SH-SY5Y (cell line): ENCODE measurements around the gene TOM1.

Experiments used
- GATA2 ChIP-seq: IDR thresholded peaks from 2 replicates; pipeline ENCODE4 v1.6.1; 2011; ENCODE audit warnings: mild to moderate bottlenecking, low read depth, low read length
- GATA3 ChIP-seq: IDR thresholded peaks from 2 replicates; pipeline ENCODE4 v1.6.1; 2011; ENCODE audit warnings: low read depth, mild to moderate bottlenecking, low read length, moderate library complexity

The TOM1 gene

DNA sequence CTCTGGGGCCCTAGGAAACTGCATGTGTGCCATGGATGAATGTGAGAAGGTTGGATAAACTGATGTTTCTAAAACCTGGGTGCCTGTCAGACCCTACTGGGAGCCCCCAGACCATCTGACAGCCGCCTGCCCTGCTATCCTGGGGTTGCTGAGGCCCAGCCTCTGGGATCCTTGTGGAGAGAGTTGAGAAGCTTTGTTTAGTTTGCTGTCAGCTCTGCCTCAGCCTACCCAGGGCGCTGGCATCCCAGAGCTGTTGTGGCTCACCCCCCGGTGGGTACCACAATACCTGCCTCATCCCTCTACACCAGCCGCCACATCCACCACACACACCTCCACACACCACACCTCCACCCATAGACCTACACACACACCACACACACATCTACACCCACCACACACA, 42.7 kb downstream of the TOM1 start:
- TF ChIP-seq GATA2 = no peak
- TF ChIP-seq GATA3 = no peak

GRCh38 chr22:35343664-35344550, 44.2 kb downstream of the TOM1 start:
- TF ChIP-seq GATA3 (no peak), GATA2 (no peak)

DNA sequence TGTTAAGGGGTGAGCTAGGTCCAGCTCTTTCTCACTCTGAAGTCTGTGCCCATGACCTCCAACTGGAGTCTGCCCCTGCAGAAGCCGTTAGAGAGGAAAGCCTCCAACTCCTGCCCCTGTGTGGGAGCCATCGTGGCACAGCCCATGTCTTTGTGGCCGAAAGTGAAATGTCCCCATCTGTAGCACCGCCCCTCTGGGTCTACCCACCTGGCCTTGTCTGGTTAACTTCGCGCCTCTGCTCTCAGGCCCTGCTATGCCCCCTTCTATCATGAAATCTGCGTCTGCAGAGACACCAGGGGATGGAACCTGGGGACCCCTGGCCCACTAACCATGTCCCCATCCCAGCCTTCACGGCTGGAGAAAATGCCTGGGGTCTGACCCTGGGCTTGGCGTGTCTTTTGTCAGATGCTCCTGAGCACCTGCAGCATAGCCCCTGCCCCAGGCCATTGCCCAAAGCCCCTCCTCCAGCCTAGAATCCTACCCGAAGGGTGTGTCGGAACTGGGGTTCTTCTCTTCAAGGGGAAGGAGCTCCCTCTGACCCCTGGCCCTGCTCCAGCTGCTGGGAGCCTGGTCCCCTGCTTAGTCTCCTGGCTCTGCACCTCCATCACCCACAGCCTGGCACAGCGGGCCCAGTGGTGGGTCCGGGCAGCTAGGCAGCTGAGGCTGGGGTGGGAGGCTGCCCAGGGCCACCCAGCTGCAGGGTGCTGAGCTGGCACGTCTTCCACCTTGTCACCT, 45.4 kb downstream of the TOM1 start:
- TF ChIP-seq GATA2 (no peak), GATA3 (no peak)

- TF ChIP-seq GATA2 (no peak), GATA3 (no peak)
Measured at GRCh38 chr22:35345808-35346505, 46.3 kb downstream of the TOM1 start.

DNA sequence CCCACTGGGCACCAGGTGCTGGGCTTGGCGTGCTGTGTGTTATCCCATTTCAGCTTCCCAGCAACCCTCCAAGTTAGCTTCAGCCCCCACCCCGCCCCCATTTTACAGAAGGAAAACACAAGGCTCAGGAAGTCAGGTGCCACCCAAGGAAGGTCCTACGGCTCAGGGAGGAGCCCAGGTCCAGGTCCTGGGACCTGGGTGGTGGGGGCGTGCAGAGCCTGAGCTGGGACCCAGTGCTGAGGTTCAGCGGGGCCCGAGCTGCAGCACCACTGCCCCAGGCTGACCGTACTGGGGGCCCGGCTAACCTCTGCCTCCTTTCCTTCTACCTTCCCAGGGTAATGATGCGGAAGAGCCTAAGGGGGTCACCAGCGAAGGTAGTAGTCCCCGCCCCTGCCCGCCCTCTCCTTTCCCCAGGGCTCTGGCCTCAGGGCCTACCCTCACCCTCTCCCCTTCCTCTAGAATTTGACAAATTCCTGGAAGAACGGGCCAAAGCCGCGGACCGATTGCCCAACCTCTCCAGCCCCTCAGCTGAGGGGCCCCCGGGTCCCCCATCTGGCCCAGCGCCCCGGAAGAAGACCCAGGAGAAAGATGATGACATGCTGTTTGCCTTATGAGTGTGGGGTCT, 47.0 kb downstream of the TOM1 start:
- TF ChIP-seq GATA3 (no peak), GATA2 (no peak)

- TF ChIP-seq GATA3 = no peak
- TF ChIP-seq GATA2 = no peak
Measured at GRCh38 chr22:35347462-35347861, 47.8 kb downstream of the TOM1 start.

GRCh38 chr22:35348026-35348590, 48.4 kb downstream of the TOM1 start:
- TF ChIP-seq GATA2 = no peak
- no peak for TF ChIP-seq GATA3

GRCh38 chr22:35348703-35349102, 49.0 kb downstream of the TOM1 start:
- no peak for TF ChIP-seq GATA2
- no peak for TF ChIP-seq GATA3

DNA sequence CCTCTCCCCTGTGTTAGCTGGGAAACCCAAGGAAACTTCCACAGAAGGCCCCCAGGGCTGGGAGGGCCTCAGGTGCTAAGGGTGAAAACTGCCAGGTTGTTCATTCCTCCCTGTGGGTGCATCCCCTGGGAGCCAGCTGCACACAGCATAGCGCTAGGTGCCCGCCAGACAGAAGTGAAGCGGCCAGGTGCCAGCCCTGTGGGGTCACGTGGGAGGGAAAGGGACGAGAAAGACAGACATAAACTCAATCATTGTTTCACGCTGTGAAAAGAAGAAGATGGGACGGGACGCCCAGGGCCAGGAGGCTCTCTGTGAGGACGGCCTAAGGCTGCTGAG, 49.6 kb downstream of the TOM1 start:
- TF ChIP-seq GATA2 (no peak), GATA3 (no peak)

- TF ChIP-seq GATA3 (no peak), GATA2 (no peak)
Measured at GRCh38 chr22:35349704-35350538, 50.2 kb downstream of the TOM1 start.

- no peak for TF ChIP-seq GATA2
- no peak for TF ChIP-seq GATA3
Measured at GRCh38 chr22:35350539-35351503, 51.1 kb downstream of the TOM1 start.

DNA sequence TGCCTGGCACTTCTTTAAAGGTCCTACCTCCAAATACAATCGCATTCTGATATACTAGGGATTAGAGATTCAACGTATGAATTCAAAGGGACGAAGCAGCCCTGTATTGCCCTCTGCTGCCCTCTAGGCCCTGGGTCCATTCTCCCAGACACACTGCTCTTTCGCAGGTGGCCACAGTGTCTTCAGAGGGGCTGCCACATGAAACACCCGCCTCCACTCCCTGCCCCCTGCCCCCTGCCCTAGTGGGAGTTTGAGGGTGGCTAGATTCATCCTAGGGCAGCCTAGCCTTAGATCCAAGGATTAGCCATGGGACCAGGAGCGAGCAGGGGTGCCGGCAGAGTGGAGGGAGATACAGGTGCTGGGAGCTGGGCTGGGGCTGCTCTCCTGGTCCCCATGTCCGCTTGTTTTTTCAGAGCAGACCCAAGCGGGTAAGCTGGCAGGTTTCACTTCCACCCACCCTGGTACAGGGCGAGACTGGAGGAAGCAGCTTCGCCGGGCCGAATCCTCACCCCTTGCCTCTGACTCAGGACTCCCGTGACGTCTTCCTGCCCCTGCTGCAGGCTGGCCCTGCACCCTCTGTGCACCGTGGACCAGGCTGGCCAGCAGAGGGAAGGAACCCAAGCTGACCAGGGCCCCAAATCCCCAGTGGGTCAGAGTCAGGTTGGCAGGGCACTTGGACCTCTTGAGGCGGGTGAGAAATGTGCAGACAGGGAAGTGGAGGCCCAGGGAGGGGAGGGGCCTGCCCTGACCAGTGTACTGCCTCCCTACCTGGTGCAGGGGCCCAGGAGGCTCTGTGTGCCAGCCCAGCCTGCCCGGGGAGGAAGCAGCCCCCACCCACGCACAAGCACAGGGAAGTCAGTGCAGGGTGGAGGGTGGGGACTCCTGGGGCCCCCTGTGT, 52.8 kb downstream of the TOM1 start:
- TF ChIP-seq GATA2 (no peak), GATA3 (no peak)

GRCh38 chr22:35353318-35353717, 53.6 kb downstream of the TOM1 start:
- TF ChIP-seq GATA3 (no peak), GATA2 (no peak)
